KOPT-K1 (cell line): ENCODE data around the gene TIMM10B.
"Not testable (repeated sequence)": the region's sequence is repeated elsewhere in the genome, so short reads cannot be mapped to it uniquely, and the experiment has no call there.

ENCODE experiments used
- H3K27ac ChIP-seq: fragments of 200-600 bp; sonication (generic); 2 replicates; pipeline ENCODE4 v1.5.1; 2016; ENCODE audit warnings: antibody characterized with exemption, mild to moderate bottlenecking, low read depth, low read length; ENCODE audit not compliant: poor library complexity, severe bottlenecking
- H3K36me3 ChIP-seq: fragments of 200-600 bp; sonication (generic); 2 replicates; pipeline ENCODE4 v1.5.1; 2017; ENCODE audit warnings: antibody characterized with exemption, mild to moderate bottlenecking, low read length, moderate library complexity; ENCODE audit not compliant: insufficient read depth
- H3K9me3 ChIP-seq: fragments of 200-600 bp; sonication (generic); 2 replicates; pipeline ENCODE4 v1.5.1; 2017; ENCODE audit warnings: antibody characterized with exemption, low read length, mild to moderate bottlenecking; ENCODE audit not compliant: insufficient read depth, poor library complexity, severe bottlenecking

The TIMM10B gene

GRCh38 chr11:6521946-6522345, 40.6 kb downstream of the TIMM10B start:
- not testable (repeated sequence) for H3K27ac ChIP-seq, H3K9me3 ChIP-seq
- H3K36me3 ChIP-seq, result peaks cover 16% of the 10 kb centered on the region

- Histone ChIP-seq H3K27ac (no peak overlapping the region), H3K9me3 (no peaks in the 10 kb centered on the region), H3K36me3 (peaks cover 15% of the 10 kb centered on the region)
Observed at GRCh38 chr11:6523253-6523652, 42.0 kb downstream of the TIMM10B start.

DNA sequence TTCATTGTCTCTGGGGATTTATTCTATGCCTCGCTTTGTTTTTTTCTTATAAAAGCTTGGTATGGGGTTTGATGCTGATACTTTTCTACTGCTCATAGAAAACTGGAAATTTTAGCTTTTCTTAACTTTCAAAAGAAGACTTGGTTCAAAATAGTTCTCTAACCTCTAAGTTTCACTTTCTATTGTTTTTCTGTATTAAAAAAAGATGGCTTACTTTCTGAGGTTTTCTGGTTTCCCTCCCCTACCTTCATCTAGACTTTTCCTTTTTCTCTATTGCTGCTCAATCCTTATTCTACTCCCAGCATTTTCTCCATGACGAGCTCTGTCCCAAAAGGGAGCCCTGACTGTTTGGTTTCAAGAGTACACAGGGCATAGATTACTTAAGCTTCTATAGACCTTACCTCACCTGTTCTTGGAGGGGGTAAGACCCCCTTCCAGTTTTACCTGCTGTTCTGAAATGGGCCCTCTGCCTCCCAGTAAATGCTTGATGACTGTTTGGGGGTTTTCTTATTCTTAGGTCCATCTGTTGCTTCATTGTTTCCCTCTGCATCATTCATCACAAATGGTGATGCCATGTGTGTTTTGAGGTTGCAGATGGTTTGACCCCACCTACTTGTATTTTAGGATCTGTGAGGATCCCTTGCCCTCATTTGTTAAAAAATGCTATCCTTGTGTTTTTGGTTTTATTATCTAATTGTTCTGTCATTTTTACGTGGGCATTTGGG, 45.3 kb downstream of the TIMM10B start:
- Histone ChIP-seq H3K27ac (peak overlapping the region; percentile 43), H3K36me3 (0 out of 2 replicates have a peak, but pooled peaks cover 6% of the 10 kb centered on the region), H3K9me3 (no peaks in the 10 kb centered on the region)

DNA sequence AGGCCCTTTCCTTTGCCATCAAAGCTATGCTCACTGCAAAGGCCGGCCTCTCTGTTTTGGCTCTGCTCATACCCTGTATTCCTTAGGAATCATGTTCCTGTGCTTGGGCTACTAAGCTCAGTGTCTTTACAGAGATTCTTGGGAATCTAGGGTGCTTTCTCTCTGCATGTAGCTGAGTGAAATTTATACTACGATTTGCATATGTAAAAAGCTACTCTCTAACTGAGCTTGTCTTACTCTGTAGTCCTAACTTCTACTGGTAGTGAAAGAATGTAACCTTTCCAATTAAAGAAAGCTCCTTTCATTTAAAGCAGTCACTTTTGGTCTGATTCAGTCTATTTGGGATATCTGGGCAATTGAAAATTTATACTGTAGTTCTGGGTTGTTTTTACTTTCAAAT, 48.0 kb downstream of the TIMM10B start:
- Histone ChIP-seq H3K27ac (no peak overlapping the region), H3K9me3 (no peaks in the 10 kb centered on the region), H3K36me3 (peaks cover 13% of the 10 kb centered on the region; the same call in 1 of the 2 replicates)

DNA sequence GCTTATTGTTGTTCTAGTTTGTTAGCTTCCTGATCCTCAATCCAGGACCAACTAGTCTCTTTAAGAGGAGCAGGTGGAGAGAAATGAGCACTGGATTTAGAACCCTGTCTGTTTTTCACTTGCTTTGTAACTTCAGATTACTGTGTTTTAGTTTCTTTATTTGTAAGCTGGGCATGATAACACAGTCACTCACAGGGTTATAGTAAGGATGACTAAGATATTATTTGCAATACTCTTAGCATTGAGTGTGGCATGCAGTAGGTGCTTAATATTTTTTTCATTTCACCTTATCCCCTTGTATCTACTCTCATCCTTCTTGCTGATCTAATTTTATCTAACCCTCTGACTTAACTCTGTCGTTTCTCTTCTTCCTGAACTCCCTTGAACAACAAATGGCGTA, 49.5 kb downstream of the TIMM10B start:
- no peak overlapping the region for H3K27ac ChIP-seq
- peaks cover 13% of the 10 kb centered on the region; the same call in 1 of the 2 replicates for H3K36me3 ChIP-seq
- no peaks in the 10 kb centered on the region for H3K9me3 ChIP-seq

- no peaks in the 10 kb centered on the region for H3K9me3 ChIP-seq
- peaks cover 13% of the 10 kb centered on the region; the same call in 1 of the 2 replicates for H3K36me3 ChIP-seq
- H3K27ac ChIP-seq, result no peak overlapping the region
Observed at GRCh38 chr11:6531267-6531752, 50.0 kb downstream of the TIMM10B start.
